Measurements from ENCODE around the gene STX18. TPM values are rescaled to one million over a fixed set of nuclear protein-coding genes. Genes with fewer than 3 reads are reported as not detected.
"Not testable (repeated sequence)": the region's sequence is repeated elsewhere in the genome, so short reads cannot be mapped to it uniquely, and the experiment has no call there.

STX18 gene
- total RNA-seq, 2 donors from 2014 or later, result 24.1 to 33.5 TPM

DNA sequence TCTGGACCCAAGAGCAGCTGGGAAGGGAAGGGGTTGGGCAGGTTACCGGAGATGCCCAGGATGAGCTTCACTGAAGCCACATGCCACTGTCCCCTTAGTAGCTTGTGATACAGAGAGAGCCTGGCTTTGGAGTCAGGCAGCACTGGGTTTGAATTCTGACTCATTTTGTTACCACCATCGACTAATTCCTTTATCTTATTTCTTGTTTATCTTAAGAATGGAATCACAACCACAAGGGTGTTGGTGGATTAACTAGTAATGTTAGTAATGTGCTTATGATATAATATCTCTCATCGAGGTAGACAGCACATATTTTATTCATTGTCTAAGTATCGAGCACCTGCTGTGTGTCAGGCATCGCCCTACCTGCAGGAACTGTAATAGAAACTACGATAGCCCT is 17.7 kb upstream of the STX18 start:
- no peaks in the 10 kb centered on the region for H3K27me3 ChIP-seq (replicated peaks; ENCODE audit: insufficient read depth)
- intact Hi-C loops (cut with DNase I), result no loop called here
- 75% methylated on average over 6 of the region's 6 CpGs for WGBS
- DNase-seq (ENCODE audit: low spot score), result no peak
- TF ChIP-seq POLR2A (IDR thresholded peaks at IDR 0.05) (no peak), CTCF (IDR thresholded peaks at IDR 0.05) (no peak), POLR2AphosphoS5 (IDR thresholded peaks at IDR 0.05) (no peak)
- no peaks in the 10 kb centered on the region for H3K9me3 ChIP-seq
- H3K27ac ChIP-seq, result no peak overlapping the region
- no peak overlapping the region for H3K4me3 ChIP-seq
- no peaks in the 10 kb centered on the region for H3K36me3 ChIP-seq
- H3K4me1 ChIP-seq (replicated peaks), result no peaks in the 10 kb centered on the region

GRCh38 chr4:4558881-4559280 is 17.0 kb upstream of the STX18 start:
- no peaks in the 10 kb centered on the region for H3K9me3 ChIP-seq
- intact Hi-C loops (cut with DNase I), result no loop called here

DNA sequence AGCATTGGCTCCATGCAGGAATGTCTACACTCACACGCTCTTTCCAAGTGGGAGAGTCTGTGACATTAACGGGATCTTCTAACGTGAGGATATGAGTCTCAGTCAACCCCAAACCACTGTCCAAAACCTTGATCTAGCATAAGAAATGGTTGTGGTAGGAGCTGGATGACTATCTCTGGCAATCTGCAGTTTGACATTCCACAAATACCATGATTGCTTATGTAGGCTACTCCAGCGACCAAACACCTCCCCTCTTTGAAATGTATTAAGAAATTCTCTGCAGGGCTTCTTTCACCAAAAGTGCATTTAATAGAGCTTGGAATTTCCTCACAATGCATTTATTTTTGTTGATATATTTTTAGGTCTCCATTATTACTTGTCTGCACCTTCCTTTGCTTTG is 14.1 kb upstream of the STX18 start:
- intact Hi-C loops (cut with DNase I), result no loop called here
- WGBS, result 73% methylated on average over 4 of the region's 4 CpGs
- H3K9me3 ChIP-seq, result no peaks in the 10 kb centered on the region
- no peak overlapping the region for H3K4me3 ChIP-seq
- H3K27ac ChIP-seq, result no peak overlapping the region
- no peaks in the 10 kb centered on the region for H3K4me1 ChIP-seq (replicated peaks)
- no peaks in the 10 kb centered on the region for H3K27me3 ChIP-seq (replicated peaks; ENCODE audit: insufficient read depth)
- no peak for DNase-seq (ENCODE audit: low spot score)
- H3K36me3 ChIP-seq, result no peaks in the 10 kb centered on the region
- TF ChIP-seq POLR2A (IDR thresholded peaks at IDR 0.05) (no peak), POLR2AphosphoS5 (IDR thresholded peaks at IDR 0.05) (no peak), CTCF (IDR thresholded peaks at IDR 0.05) (no peak)

More at GRCh38 chr4:4558881-4559280, 17.0 kb upstream of the STX18 start:
- H3K4me1 ChIP-seq (replicated peaks), result no peaks in the 10 kb centered on the region
- TF ChIP-seq POLR2AphosphoS5 (IDR thresholded peaks at IDR 0.05) (no peak), CTCF (IDR thresholded peaks at IDR 0.05) (no peak), POLR2A (IDR thresholded peaks at IDR 0.05) (no peak)
- H3K27me3 ChIP-seq (replicated peaks; ENCODE audit: insufficient read depth), result no peaks in the 10 kb centered on the region
- no peak overlapping the region for H3K27ac ChIP-seq
- no peak for DNase-seq (ENCODE audit: low spot score)
- no peaks in the 10 kb centered on the region for H3K36me3 ChIP-seq
- WGBS, result 87% methylated on average over 4 of the region's 4 CpGs
- H3K4me3 ChIP-seq, result no peak overlapping the region

DNA sequence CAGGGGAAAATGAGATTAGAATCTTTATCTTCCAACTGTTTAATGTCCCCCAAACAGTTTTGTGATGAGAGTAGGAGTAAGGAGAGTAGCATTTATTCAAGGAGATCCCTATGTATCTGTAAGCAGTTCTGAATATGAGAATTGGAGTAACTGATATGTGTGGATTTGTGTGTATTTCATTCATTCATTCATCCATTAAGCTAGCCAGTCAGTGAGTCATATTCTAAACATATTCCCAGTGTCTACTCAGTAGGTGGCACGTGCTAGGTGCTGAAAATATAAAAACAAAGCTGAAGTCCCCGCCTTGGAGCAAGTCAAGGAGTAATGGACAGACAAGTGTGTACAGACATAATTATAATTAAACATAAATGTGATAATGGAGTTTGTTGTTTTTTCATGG is 12.4 kb upstream of the STX18 start:
- no peaks in the 10 kb centered on the region for H3K27me3 ChIP-seq (replicated peaks; ENCODE audit: insufficient read depth)
- 96% methylated on average over 2 of the region's 2 CpGs for WGBS
- no peaks in the 10 kb centered on the region for H3K9me3 ChIP-seq
- no peaks in the 10 kb centered on the region for H3K36me3 ChIP-seq
- intact Hi-C loops (cut with DNase I), result no loop called here
- no peaks in the 10 kb centered on the region for H3K4me1 ChIP-seq (replicated peaks)
- no peak overlapping the region for H3K4me3 ChIP-seq
- H3K27ac ChIP-seq, result no peak overlapping the region
- TF ChIP-seq POLR2AphosphoS5 (IDR thresholded peaks at IDR 0.05) (no peak), CTCF (IDR thresholded peaks at IDR 0.05) (no peak), POLR2A (IDR thresholded peaks at IDR 0.05) (no peak)
- DNase-seq (ENCODE audit: low spot score), result no peak

GRCh38 chr4:4552042-4552441 is 10.2 kb upstream of the STX18 start:
- H3K27ac ChIP-seq; H3K4me1 ChIP-seq (replicated peaks); intact Hi-C loops (cut with DNase I); H3K27me3 ChIP-seq (replicated peaks; ENCODE audit: insufficient read depth); H3K36me3 ChIP-seq; H3K4me3 ChIP-seq; H3K9me3 ChIP-seq; DNase-seq (ENCODE audit: low spot score): not testable (repeated sequence)
- WGBS, result 91% methylated on average over 5 of the region's 5 CpGs

DNA sequence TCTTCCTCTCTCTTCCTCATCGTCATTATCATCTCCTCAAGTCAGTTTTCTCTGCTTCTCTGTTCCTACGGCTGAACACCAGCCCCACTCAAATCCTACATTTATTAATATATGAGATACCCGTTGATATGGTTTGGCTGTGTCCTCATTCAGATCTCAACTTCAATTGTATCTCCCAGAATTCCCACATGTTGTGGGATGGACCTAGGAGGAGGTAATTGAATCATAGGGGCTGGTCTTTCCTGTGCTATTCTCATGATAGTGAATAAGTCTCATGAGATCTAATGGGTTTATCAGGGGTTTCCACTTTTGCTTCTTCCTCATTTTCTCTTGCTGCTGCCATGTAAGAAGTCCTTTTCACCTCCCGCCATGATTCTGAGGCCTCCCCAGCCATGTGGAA is 8.3 kb upstream of the STX18 start:
- H3K36me3 ChIP-seq; H3K27me3 ChIP-seq (replicated peaks; ENCODE audit: insufficient read depth); H3K4me1 ChIP-seq (replicated peaks); H3K4me3 ChIP-seq; intact Hi-C loops (cut with DNase I); H3K27ac ChIP-seq; H3K9me3 ChIP-seq; DNase-seq (ENCODE audit: low spot score): not testable (repeated sequence)
- 93% methylated on average over 4 of the region's 4 CpGs for WGBS

All from prostate gland (tissue), 2 donors.